ENCODE data around the gene DAND5.

DNA sequence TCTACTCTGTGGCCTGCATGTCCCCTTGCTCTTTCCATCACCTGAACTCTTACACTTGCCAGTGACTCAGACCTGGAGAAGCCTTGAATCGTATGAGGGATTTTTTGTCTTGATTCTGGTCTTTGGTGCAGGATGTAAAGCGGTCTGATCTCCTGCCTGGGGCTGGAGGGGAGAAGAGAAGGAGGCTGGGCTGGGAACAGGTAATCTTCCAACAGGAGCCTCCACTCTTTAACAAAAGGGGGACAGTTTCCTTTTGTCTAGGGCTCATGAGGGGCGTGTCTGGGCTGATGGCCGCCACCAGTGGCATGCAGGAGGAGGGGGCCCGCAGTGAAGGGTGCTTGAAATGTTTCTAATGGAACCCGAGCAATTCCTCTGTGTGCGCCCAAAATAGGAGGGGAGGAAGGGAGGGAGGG, 50.6 kb downstream of the DAND5 start:
- TF ChIP-seq, protein P1, sequence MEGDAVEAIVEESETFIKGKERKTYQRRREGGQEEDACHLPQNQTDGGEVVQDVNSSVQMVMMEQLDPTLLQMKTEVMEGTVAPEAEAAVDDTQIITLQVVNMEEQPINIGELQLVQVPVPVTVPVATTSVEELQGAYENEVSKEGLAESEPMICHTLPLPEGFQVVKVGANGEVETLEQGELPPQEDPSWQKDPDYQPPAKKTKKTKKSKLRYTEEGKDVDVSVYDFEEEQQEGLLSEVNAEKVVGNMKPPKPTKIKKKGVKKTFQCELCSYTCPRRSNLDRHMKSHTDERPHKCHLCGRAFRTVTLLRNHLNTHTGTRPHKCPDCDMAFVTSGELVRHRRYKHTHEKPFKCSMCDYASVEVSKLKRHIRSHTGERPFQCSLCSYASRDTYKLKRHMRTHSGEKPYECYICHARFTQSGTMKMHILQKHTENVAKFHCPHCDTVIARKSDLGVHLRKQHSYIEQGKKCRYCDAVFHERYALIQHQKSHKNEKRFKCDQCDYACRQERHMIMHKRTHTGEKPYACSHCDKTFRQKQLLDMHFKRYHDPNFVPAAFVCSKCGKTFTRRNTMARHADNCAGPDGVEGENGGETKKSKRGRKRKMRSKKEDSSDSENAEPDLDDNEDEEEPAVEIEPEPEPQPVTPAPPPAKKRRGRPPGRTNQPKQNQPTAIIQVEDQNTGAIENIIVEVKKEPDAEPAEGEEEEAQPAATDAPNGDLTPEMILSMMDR (IDR thresholded peaks at IDR 0.05; ENCODE audit: low read depth, low read length) = no peak
- TF ChIP-seq POLR2A (IDR thresholded peaks at IDR 0.05; ENCODE audit: extremely low read depth, insufficient read length) = no peak
- no peak for TF ChIP-seq MYC (IDR thresholded peaks at IDR 0.05; ENCODE audit: low read depth, low read length)
- TF ChIP-seq, protein P2, sequence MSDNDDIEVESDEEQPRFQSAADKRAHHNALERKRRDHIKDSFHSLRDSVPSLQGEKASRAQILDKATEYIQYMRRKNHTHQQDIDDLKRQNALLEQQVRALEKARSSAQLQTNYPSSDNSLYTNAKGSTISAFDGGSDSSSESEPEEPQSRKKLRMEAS (IDR thresholded peaks at IDR 0.05; ENCODE audit: low read depth, low read length) = no peak
